ENCODE data around the gene RNF19B.

GRCh38 chr1:32931760-32932159 is 32.8 kb downstream of the RNF19B start:
- TF ChIP-seq EZH2phosphoT487 (IDR thresholded peaks at IDR 0.05) = no peak
- TF ChIP-seq, protein P1, sequence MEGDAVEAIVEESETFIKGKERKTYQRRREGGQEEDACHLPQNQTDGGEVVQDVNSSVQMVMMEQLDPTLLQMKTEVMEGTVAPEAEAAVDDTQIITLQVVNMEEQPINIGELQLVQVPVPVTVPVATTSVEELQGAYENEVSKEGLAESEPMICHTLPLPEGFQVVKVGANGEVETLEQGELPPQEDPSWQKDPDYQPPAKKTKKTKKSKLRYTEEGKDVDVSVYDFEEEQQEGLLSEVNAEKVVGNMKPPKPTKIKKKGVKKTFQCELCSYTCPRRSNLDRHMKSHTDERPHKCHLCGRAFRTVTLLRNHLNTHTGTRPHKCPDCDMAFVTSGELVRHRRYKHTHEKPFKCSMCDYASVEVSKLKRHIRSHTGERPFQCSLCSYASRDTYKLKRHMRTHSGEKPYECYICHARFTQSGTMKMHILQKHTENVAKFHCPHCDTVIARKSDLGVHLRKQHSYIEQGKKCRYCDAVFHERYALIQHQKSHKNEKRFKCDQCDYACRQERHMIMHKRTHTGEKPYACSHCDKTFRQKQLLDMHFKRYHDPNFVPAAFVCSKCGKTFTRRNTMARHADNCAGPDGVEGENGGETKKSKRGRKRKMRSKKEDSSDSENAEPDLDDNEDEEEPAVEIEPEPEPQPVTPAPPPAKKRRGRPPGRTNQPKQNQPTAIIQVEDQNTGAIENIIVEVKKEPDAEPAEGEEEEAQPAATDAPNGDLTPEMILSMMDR (IDR thresholded peaks at IDR 0.05) = no peak
- TF ChIP-seq EZH2 (IDR thresholded peaks at IDR 0.05) = no peak
